ENCODE measurements around the gene MPRIP.

MPRIP gene

GRCh38 chr17:17115620-17116019 is 73.4 kb downstream of the MPRIP start:
- no peaks in the 10 kb centered on the region for H3K27me3 ChIP-seq (ENCODE audit: control insufficient read depth, insufficient read depth, low read length)
- H3K9ac ChIP-seq (ENCODE audit: low read length) = no peak overlapping the region
- no peaks in the 10 kb centered on the region for H3K36me3 ChIP-seq (ENCODE audit: control insufficient read depth, insufficient read depth, low read length)
- no peaks in the 10 kb centered on the region for H3K9me3 ChIP-seq (ENCODE audit: control insufficient read depth, insufficient read depth, low read depth, low read length)
- no peak overlapping the region for H3K27ac ChIP-seq (ENCODE audit: low read depth, low read length)
- H3K4me1 ChIP-seq (ENCODE audit: control insufficient read depth, insufficient read depth, low read length) = peaks cover 7% of the 10 kb centered on the region; the same call in 1 of the 2 replicates
- H3K4me3 ChIP-seq (ENCODE audit: low read depth, low read length) = no peak overlapping the region

- H3K4me1 ChIP-seq (ENCODE audit: control insufficient read depth, insufficient read depth, low read length) = peaks cover 10% of the 10 kb centered on the region; the same call in 1 of the 2 replicates
- no peak overlapping the region for H3K27ac ChIP-seq (ENCODE audit: low read depth, low read length)
- H3K9me3 ChIP-seq (ENCODE audit: control insufficient read depth, insufficient read depth, low read depth, low read length) = no peaks in the 10 kb centered on the region
- H3K36me3 ChIP-seq (ENCODE audit: control insufficient read depth, insufficient read depth, low read length) = no peaks in the 10 kb centered on the region
- no peak overlapping the region for H3K4me3 ChIP-seq (ENCODE audit: low read depth, low read length)
- no peak overlapping the region for H3K9ac ChIP-seq (ENCODE audit: low read length)
- H3K27me3 ChIP-seq (ENCODE audit: control insufficient read depth, insufficient read depth, low read length) = no peaks in the 10 kb centered on the region
Observed at GRCh38 chr17:17116406-17116805, 74.1 kb downstream of the MPRIP start.

GRCh38 chr17:17117923-17118322 is 75.7 kb downstream of the MPRIP start:
- Histone ChIP-seq H3K27ac (ENCODE audit: low read depth, low read length) (no peak overlapping the region), H3K4me1 (ENCODE audit: control insufficient read depth, insufficient read depth, low read length) (peaks cover 10% of the 10 kb centered on the region; the same call in 1 of the 2 replicates), H3K9ac (ENCODE audit: low read length) (no peak overlapping the region), H3K27me3 (ENCODE audit: control insufficient read depth, insufficient read depth, low read length) (no peaks in the 10 kb centered on the region), H3K36me3 (ENCODE audit: control insufficient read depth, insufficient read depth, low read length) (no peaks in the 10 kb centered on the region), H3K4me3 (ENCODE audit: low read depth, low read length) (no peak overlapping the region), H3K9me3 (ENCODE audit: control insufficient read depth, insufficient read depth, low read depth, low read length) (no peaks in the 10 kb centered on the region)

- Histone ChIP-seq H3K27me3 (ENCODE audit: control insufficient read depth, insufficient read depth, low read length) (no peaks in the 10 kb centered on the region), H3K4me3 (ENCODE audit: low read depth, low read length) (no peak overlapping the region), H3K9ac (ENCODE audit: low read length) (no peak overlapping the region), H3K9me3 (ENCODE audit: control insufficient read depth, insufficient read depth, low read depth, low read length) (no peaks in the 10 kb centered on the region), H3K36me3 (ENCODE audit: control insufficient read depth, insufficient read depth, low read length) (no peaks in the 10 kb centered on the region), H3K4me1 (ENCODE audit: control insufficient read depth, insufficient read depth, low read length) (peaks cover 10% of the 10 kb centered on the region; the same call in 1 of the 2 replicates), H3K27ac (ENCODE audit: low read depth, low read length) (no peak overlapping the region)
Observed at GRCh38 chr17:17118399-17118798, 76.1 kb downstream of the MPRIP start.

GRCh38 chr17:17119106-17119505 is 76.8 kb downstream of the MPRIP start:
- no peaks in the 10 kb centered on the region for H3K27me3 ChIP-seq (ENCODE audit: control insufficient read depth, insufficient read depth, low read length)
- peaks cover 10% of the 10 kb centered on the region; the same call in 1 of the 2 replicates for H3K4me1 ChIP-seq (ENCODE audit: control insufficient read depth, insufficient read depth, low read length)
- no peaks in the 10 kb centered on the region for H3K9me3 ChIP-seq (ENCODE audit: control insufficient read depth, insufficient read depth, low read depth, low read length)
- no peak overlapping the region for H3K4me3 ChIP-seq (ENCODE audit: low read depth, low read length)
- no peak overlapping the region for H3K27ac ChIP-seq (ENCODE audit: low read depth, low read length)
- H3K36me3 ChIP-seq (ENCODE audit: control insufficient read depth, insufficient read depth, low read length) = no peaks in the 10 kb centered on the region
- H3K9ac ChIP-seq (ENCODE audit: low read length) = no peak overlapping the region

GRCh38 chr17:17119533-17119932 is 77.3 kb downstream of the MPRIP start:
- Histone ChIP-seq H3K4me3 (ENCODE audit: low read depth, low read length) (no peak overlapping the region), H3K36me3 (ENCODE audit: control insufficient read depth, insufficient read depth, low read length) (no peaks in the 10 kb centered on the region), H3K9ac (ENCODE audit: low read length) (no peak overlapping the region), H3K9me3 (ENCODE audit: control insufficient read depth, insufficient read depth, low read depth, low read length) (no peaks in the 10 kb centered on the region), H3K27ac (ENCODE audit: low read depth, low read length) (no peak overlapping the region), H3K27me3 (ENCODE audit: control insufficient read depth, insufficient read depth, low read length) (no peaks in the 10 kb centered on the region), H3K4me1 (ENCODE audit: control insufficient read depth, insufficient read depth, low read length) (peaks cover 10% of the 10 kb centered on the region; the same call in 1 of the 2 replicates)

- Histone ChIP-seq H3K9me3 (ENCODE audit: control insufficient read depth, insufficient read depth, low read depth, low read length) (no peaks in the 10 kb centered on the region), H3K4me1 (ENCODE audit: control insufficient read depth, insufficient read depth, low read length) (peaks cover 10% of the 10 kb centered on the region; the same call in 1 of the 2 replicates), H3K27me3 (ENCODE audit: control insufficient read depth, insufficient read depth, low read length) (no peaks in the 10 kb centered on the region), H3K9ac (ENCODE audit: low read length) (no peak overlapping the region), H3K4me3 (ENCODE audit: low read depth, low read length) (no peak overlapping the region), H3K27ac (ENCODE audit: low read depth, low read length) (no peak overlapping the region), H3K36me3 (ENCODE audit: control insufficient read depth, insufficient read depth, low read length) (no peaks in the 10 kb centered on the region)
Observed at GRCh38 chr17:17120294-17120693, 78.0 kb downstream of the MPRIP start.

- no peak overlapping the region for H3K27ac ChIP-seq (ENCODE audit: low read depth, low read length)
- peaks cover 10% of the 10 kb centered on the region; the same call in 1 of the 2 replicates for H3K4me1 ChIP-seq (ENCODE audit: control insufficient read depth, insufficient read depth, low read length)
- H3K9me3 ChIP-seq (ENCODE audit: control insufficient read depth, insufficient read depth, low read depth, low read length) = no peaks in the 10 kb centered on the region
- no peak overlapping the region for H3K4me3 ChIP-seq (ENCODE audit: low read depth, low read length)
- no peak overlapping the region for H3K9ac ChIP-seq (ENCODE audit: low read length)
- no peaks in the 10 kb centered on the region for H3K36me3 ChIP-seq (ENCODE audit: control insufficient read depth, insufficient read depth, low read length)
- H3K27me3 ChIP-seq (ENCODE audit: control insufficient read depth, insufficient read depth, low read length) = no peaks in the 10 kb centered on the region
Observed at GRCh38 chr17:17120701-17121100, 78.4 kb downstream of the MPRIP start.

GRCh38 chr17:17121162-17121561 is 78.9 kb downstream of the MPRIP start:
- no peaks in the 10 kb centered on the region for H3K27me3 ChIP-seq (ENCODE audit: control insufficient read depth, insufficient read depth, low read length)
- H3K27ac ChIP-seq (ENCODE audit: low read depth, low read length) = no peak overlapping the region
- no peak overlapping the region for H3K4me3 ChIP-seq (ENCODE audit: low read depth, low read length)
- no peak overlapping the region for H3K9ac ChIP-seq (ENCODE audit: low read length)
- H3K9me3 ChIP-seq (ENCODE audit: control insufficient read depth, insufficient read depth, low read depth, low read length) = no peaks in the 10 kb centered on the region
- H3K4me1 ChIP-seq (ENCODE audit: control insufficient read depth, insufficient read depth, low read length) = peaks cover 10% of the 10 kb centered on the region; the same call in 1 of the 2 replicates
- H3K36me3 ChIP-seq (ENCODE audit: control insufficient read depth, insufficient read depth, low read length) = no peaks in the 10 kb centered on the region

- no peak overlapping the region for H3K4me3 ChIP-seq (ENCODE audit: low read depth, low read length)
- H3K4me1 ChIP-seq (ENCODE audit: control insufficient read depth, insufficient read depth, low read length) = peaks cover 10% of the 10 kb centered on the region; the same call in 1 of the 2 replicates
- no peak overlapping the region for H3K27ac ChIP-seq (ENCODE audit: low read depth, low read length)
Observed at GRCh38 chr17:17122781-17123483, 80.7 kb downstream of the MPRIP start.

GRCh38 chr17:17124341-17124740 is 82.1 kb downstream of the MPRIP start:
- Histone ChIP-seq H3K4me1 (ENCODE audit: control insufficient read depth, insufficient read depth, low read length) (peaks cover 10% of the 10 kb centered on the region; the same call in 1 of the 2 replicates), H3K27ac (ENCODE audit: low read depth, low read length) (no peak overlapping the region), H3K36me3 (ENCODE audit: control insufficient read depth, insufficient read depth, low read length) (peaks cover 15% of the 10 kb centered on the region), H3K27me3 (ENCODE audit: control insufficient read depth, insufficient read depth, low read length) (no peaks in the 10 kb centered on the region), H3K9ac (ENCODE audit: low read length) (no peak overlapping the region), H3K9me3 (ENCODE audit: control insufficient read depth, insufficient read depth, low read depth, low read length) (no peaks in the 10 kb centered on the region), H3K4me3 (ENCODE audit: low read depth, low read length) (no peak overlapping the region)

More at GRCh38 chr17:17122781-17123483, 80.7 kb downstream of the MPRIP start:
- H3K9me3 ChIP-seq (ENCODE audit: control insufficient read depth, insufficient read depth, low read depth, low read length) = no peaks in the 10 kb centered on the region
- H3K9ac ChIP-seq (ENCODE audit: low read length) = no peak overlapping the region
- no peaks in the 10 kb centered on the region for H3K27me3 ChIP-seq (ENCODE audit: control insufficient read depth, insufficient read depth, low read length)
- peaks cover 12% of the 10 kb centered on the region; the same call in 1 of the 2 replicates for H3K36me3 ChIP-seq (ENCODE audit: control insufficient read depth, insufficient read depth, low read length)

All from HUES6 (cell line).